ENCODE measurements around the gene TXLNB. TPM values are rescaled to one million over a fixed set of nuclear protein-coding genes. Genes with fewer than 3 reads are reported as not detected.
A peak's percentile ranks its signal among the peaks of the same experiment; 100 is the strongest.
"Not testable (repeated sequence)": the region's sequence is repeated elsewhere in the genome, so short reads cannot be mapped to it uniquely, and the experiment has no call there.

TXLNB gene
- total and polyA plus RNA-seq, 5 experiments from 2014 or later, result 0.11 to 1.7 (median 0.80) TPM; not detected in 1

DNA sequence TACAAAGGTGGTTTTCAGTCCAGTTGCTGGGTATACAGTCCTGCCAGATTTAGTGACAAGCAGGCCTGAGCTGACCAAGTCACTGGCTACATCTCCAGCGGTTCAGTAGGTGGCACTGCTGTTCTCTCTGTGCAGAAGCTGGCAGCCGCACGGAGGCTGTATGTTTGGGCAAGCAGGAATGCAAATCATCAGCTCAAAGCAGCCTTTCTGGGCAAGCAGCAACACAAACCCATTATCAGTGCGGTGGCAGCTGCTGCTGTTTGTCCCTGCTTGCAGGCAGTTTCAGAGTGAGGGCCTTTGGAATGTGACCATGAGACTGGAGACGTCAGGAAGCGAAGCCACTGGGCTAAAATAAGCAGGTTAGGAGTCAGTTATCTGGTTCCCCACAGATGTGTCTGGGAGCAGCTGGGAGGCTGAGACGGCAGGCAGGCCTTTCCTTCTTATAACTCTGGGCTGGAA lies 72.5 kb downstream of the TXLNB start:
- H3K27ac Mint-ChIP-seq, result peak overlapping the region; percentile 58 to 97 (median 88)
- peaks cover 0 to 2% (median 2%) of the 10 kb centered on the region in 3 donors for H3K36me3 Mint-ChIP-seq
- ATAC-seq (peak; percentile 100), DNase-seq (peak; percentile 36 to 86 (median 65))
- peaks cover 4 to 14% (median 10%) of the 10 kb centered on the region in 4 donors for H3K4me1 Mint-ChIP-seq
- H3K4me3 Mint-ChIP-seq, result peak overlapping the region in 5 of 10 donors; percentile 37 to 77 (median 46)
- no peaks in the 10 kb centered on the region for H3K27me3 Mint-ChIP-seq
- H3K9me3 Mint-ChIP-seq, result no peaks in the 10 kb centered on the region
- POLR2A ChIA-PET, result interaction anchor here (0.6 to 2.0 kb wide), 10 partner anchors 54 to 155 kb away, joined by 3 to 16 read pairs (median 5); partner anchors contain the start of genes CITED2 and TXLNB

DNA sequence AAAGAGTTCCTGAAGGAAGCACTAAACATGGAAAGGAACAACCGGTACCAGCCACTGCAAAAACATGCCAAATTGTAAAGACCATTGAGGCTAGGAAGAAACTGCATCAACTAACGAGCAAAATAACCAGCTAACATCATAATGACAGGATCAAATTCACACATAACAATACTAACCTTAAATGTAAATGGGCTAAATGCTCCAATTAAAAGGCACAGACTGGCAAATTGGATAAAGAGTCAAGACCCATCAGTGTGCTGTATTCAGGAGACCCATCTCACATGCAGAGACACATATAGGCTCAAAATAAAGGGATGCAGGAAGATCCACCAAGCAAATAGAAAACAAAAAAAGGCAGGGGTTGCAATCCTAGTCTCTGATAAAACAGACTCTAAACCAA lies 79.3 kb downstream of the TXLNB start:
- peaks cover 0 to 34% (median 21%) of the 10 kb centered on the region in 3 donors for H3K36me3 Mint-ChIP-seq
- H3K27me3 Mint-ChIP-seq, ATAC-seq, POLR2A ChIA-PET, DNase-seq, H3K27ac Mint-ChIP-seq, H3K4me3 Mint-ChIP-seq: not testable (repeated sequence)
- peaks cover 0 to 17% (median 5%) of the 10 kb centered on the region in 4 donors for H3K4me1 Mint-ChIP-seq
- peaks cover under 1 to 52% (median 27%) of the 10 kb centered on the region in 9 donors for H3K9me3 Mint-ChIP-seq

DNA sequence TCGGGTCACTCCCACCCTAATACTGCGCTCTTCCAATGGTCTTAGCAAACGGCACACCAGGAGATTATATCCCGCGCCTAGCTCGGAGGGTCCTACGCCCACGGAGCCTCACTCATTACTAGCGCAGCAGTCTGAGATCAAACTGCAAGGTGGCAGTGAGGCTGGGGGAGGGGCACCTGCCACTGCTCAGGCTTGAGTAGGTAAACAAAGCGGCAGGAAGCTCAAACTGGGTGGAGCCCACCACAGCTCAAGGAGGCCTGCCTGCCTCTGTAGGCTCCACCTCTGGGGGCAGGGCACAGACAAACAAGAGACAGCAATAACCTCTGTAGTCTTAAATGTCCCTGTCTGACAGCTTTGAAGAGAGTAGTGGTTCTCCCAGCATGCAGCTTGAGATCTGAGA lies 81.0 kb downstream of the TXLNB start:
- Mint-ChIP-seq H3K9me3 (peaks cover 10 to 66% (median 39%) of the 10 kb centered on the region in 9 donors), H3K4me3 (peak overlapping the region in 1 of 10 donors; percentile 45), H3K36me3 (peaks cover 0 to 42% (median 35%) of the 10 kb centered on the region in 3 donors), H3K4me1 (peaks cover 0 to 17% (median 5%) of the 10 kb centered on the region in 4 donors)
- ATAC-seq, H3K27me3 Mint-ChIP-seq, POLR2A ChIA-PET, H3K27ac Mint-ChIP-seq: not testable (repeated sequence)
- peak in 2 of 10 donors; percentile 14 to 24 for DNase-seq

DNA sequence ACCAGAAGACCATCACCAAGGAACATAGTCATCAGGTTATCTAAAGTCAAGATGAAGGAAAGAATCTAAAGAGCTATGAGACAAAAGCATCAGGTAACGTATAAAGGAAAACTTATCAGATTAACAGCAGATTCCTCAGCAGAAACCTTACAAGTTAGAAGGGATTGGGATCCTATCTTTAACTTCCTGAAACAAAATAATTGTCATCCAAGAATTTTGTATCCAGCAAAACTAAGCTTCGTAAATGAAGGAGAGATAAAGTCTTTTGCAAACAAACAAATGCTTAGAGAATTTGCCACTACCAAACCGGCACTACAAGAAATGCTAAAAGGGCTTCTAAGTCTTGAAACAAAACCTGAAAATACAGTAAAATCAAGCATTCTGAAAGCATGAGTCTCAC lies 86.0 kb downstream of the TXLNB start:
- Mint-ChIP-seq H3K27me3 (peaks cover 0 to 1% (median 0%) of the 10 kb centered on the region in 5 donors), H3K9me3 (peaks cover 13 to 54% (median 41%) of the 10 kb centered on the region in 9 donors), H3K27ac (no peak overlapping the region), H3K4me1 (peaks cover 0 to 15% (median 6%) of the 10 kb centered on the region in 4 donors), H3K36me3 (peaks cover 2 to 42% (median 37%) of the 10 kb centered on the region in 3 donors), H3K4me3 (no peak overlapping the region)
- DNase-seq, result no peak
- POLR2A ChIA-PET, result no interaction called here
- no peak for ATAC-seq

DNA sequence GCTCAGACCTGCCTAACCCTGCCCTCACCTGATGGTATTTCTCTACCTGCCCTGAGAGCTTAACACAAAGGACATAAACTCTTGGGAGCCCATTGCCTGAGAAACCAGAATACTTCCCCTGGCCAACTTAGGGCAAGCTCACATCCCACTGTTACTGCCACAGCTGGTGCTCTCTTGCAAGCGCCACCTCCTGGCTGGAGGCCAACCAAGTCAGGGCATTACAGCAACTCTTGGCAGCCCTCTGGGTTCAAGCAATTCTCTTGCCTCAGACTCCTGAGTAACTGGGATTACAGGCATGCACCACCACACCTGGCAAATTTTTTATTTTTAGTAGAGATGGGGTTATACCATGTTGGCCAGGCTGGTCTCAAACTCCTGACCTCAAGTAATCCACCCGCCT lies 86.8 kb downstream of the TXLNB start:
- no peak overlapping the region for H3K27ac Mint-ChIP-seq
- H3K4me3 Mint-ChIP-seq, result no peak overlapping the region
- H3K4me1 Mint-ChIP-seq, result peaks cover 0 to 7% (median 4%) of the 10 kb centered on the region in 4 donors
- peaks cover 0 to 1% (median 0%) of the 10 kb centered on the region in 5 donors for H3K27me3 Mint-ChIP-seq
- DNase-seq (no peak), ATAC-seq (no peak)
- peaks cover 2 to 34% (median 34%) of the 10 kb centered on the region in 3 donors for H3K36me3 Mint-ChIP-seq
- POLR2A ChIA-PET, result interaction anchor here (0.6 kb wide), 3 partner anchors 12 to 131 kb away, joined by 3 to 4 read pairs (median 3); no protein-coding TSS in a partner anchor
- peaks cover 13 to 45% (median 36%) of the 10 kb centered on the region in 9 donors for H3K9me3 Mint-ChIP-seq

DNA sequence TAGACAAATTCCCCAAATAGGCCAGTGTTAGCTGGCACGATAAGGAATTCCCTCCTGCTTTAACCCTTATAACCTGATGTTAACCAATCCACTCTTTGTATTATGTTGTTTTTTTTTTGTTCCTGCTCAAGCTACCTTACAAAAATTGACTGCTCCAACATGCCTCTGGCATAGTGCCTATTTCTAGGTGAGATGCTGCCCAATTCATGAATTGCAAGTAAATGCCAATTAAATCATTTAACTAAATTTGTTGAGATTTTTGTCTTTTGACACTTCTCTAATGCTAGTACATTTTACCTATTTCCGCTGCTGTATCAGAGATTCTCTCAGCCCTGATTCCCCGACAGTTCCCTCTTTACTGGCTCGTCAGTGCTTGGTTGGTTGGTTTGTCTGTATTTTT lies 90.4 kb downstream of the TXLNB start:
- DNase-seq (no peak), ATAC-seq (no peak)
- H3K4me3 Mint-ChIP-seq, result no peak overlapping the region
- H3K4me1 Mint-ChIP-seq, result peaks cover 0 to 5% (median 0%) of the 10 kb centered on the region in 4 donors
- peaks cover 0 to 1% (median 0%) of the 10 kb centered on the region in 5 donors for H3K27me3 Mint-ChIP-seq
- H3K9me3 Mint-ChIP-seq, result peaks cover 0 to 13% (median 8%) of the 10 kb centered on the region in 9 donors
- H3K36me3 Mint-ChIP-seq, result peaks cover 2 to 10% (median 8%) of the 10 kb centered on the region in 3 donors
- POLR2A ChIA-PET, result no interaction called here
- H3K27ac Mint-ChIP-seq, result no peak overlapping the region

DNA sequence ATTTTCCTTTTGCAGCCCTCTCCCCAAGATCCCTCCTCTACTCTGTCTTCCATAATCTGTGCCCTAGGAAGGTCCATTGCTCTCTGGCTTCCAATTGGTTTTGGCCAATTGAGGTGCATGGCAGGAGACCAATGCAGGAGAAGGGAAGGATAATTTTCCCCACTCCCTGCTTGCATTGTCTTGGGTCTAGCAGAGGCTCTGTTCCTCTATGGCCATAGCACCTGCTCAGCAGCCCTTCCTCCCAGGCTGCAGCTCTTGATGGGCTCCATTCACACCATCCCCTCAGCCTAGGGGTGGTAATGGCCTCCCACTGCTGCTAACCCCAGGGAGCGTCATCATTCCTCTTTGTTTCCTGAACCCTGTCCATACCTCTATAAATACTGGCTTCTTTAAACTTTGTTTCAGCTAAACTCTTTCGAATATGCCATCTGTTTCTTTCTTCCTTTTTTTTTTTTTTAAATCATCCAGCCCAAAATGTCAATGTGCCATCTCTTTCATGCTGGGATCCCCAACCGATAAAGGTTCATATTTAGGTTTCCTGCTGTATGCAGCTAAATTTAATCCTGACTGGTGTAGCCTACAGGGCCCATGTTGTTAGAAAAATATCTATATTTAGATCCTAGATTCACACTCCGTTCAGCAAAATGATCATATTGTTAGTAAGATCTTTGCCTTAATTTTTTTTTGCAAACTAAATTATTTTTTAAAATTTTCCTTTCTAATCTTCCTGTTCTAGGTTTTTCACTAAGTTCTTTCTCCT lies 93.1 kb downstream of the TXLNB start:
- Mint-ChIP-seq H3K36me3 (peaks cover 0 to 3% (median 2%) of the 10 kb centered on the region in 3 donors), H3K4me1 (peaks cover 0 to 2% (median 0%) of the 10 kb centered on the region in 4 donors), H3K9me3 (peaks cover 0 to 3% (median 0%) of the 10 kb centered on the region in 9 donors), H3K27me3 (peaks cover 0 to 1% (median 0%) of the 10 kb centered on the region in 5 donors), H3K27ac (peak overlapping the region in 2 of 10 donors; percentile 15 to 23), H3K4me3 (peak overlapping the region in 1 of 10 donors; percentile 10)
- ATAC-seq, result no peak
- DNase-seq, result no peak
- POLR2A ChIA-PET, result interaction anchor here (0.7 kb wide), 1 partner anchor 11 kb away, joined by 4 read pairs; no protein-coding TSS in a partner anchor

DNA sequence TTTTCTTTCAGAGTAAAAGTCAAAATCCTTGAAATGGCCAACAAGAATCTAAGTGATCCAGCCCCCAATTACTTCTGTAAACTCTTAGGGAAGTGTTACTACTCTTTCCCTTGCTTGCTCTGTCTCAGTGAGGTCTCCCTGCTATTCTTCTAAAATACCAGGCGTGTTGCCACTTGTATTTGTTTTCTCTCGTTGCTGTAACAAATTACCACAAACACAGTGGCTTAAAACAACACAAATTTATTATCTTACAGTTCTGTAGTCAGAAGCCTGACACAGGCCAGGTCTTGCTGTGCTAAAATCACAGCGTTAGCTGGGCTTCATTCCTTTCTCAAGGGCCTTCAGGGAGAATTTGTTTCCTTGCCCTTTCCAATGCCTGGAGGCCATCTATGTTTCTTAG lies 97.1 kb downstream of the TXLNB start:
- peaks cover 0 to 3% (median 0%) of the 10 kb centered on the region in 3 donors for H3K36me3 Mint-ChIP-seq
- no peak overlapping the region for H3K4me3 Mint-ChIP-seq
- DNase-seq (no peak), ATAC-seq (no peak)
- H3K9me3 Mint-ChIP-seq, result peaks cover 0 to 3% (median 0%) of the 10 kb centered on the region in 9 donors
- H3K27me3 Mint-ChIP-seq, result no peaks in the 10 kb centered on the region
- peaks cover 0 to 7% (median 3%) of the 10 kb centered on the region in 4 donors for H3K4me1 Mint-ChIP-seq
- H3K27ac Mint-ChIP-seq, result no peak overlapping the region
- POLR2A ChIA-PET, result no interaction called here

Other genes starting within 250 kb of the TXLNB start
- gene HECA, start 156.9 kb downstream of the TXLNB start, total RNA-seq, result 100 to 1,000 TPM; 154 to 159 TPM
- 1 to 10 TPM; 4.6 to 8.5 (median 5.5) TPM for gene HECA, start 156.9 kb downstream of the TXLNB start, polyA plus RNA-seq
- gene CITED2, start 82.7 kb upstream of the TXLNB start, total RNA-seq, result 10 to 100 TPM; 92.4 to 95.4 TPM
- gene CITED2, start 82.7 kb upstream of the TXLNB start, polyA plus RNA-seq, result 10 to 100 TPM; 25.6 to 49.0 (median 29.0) TPM

All from naive thymus-derived CD8-positive, alpha-beta T cell (primary cell).